Keratinocyte (primary cell): ENCODE data around the gene BBS2. TPM values are rescaled to one million over a fixed set of nuclear protein-coding genes. Genes with fewer than 3 reads are reported as not detected.

Experiments used
- DNase-seq: peaks from one replicate; pipeline ENCODE4 v3.0.0-alpha.2; 2011; ENCODE audit warnings: low read depth, missing footprints, low spot score
- FAIRE-seq: peaks from 2 replicates; lab custom pipeline; 2011; peaks lifted over from hg19 to GRCh38; lab: Jason Lieb, UNC
- H2AFZ ChIP-seq: 2 replicates; pipeline ENCODE4 v1.6.0; 2012; ENCODE audit warnings: low read length, control low read depth, inconsistent platforms; ENCODE audit not compliant: control insufficient read depth
- H3K27ac ChIP-seq: 2 replicates; pipeline ENCODE4 v1.5.1; 2011; ENCODE audit warnings: low read length; ENCODE audit not compliant: control insufficient read depth, insufficient read depth
- H3K27me3 ChIP-seq: 3 replicates; pipeline ENCODE4 v1.6.0; 2011; ENCODE audit warnings: low read length; ENCODE audit not compliant: control insufficient read depth, insufficient read depth; ENCODE audit errors: extremely low read depth
- H3K36me3 ChIP-seq, 2 experiments: 2 replicates in 1 of 2; 3 replicates in 1 of 2; pipeline ENCODE4 v1.5.1; 2011; ENCODE audit warnings: low read length in 2 of 2, mild to moderate bottlenecking in 1 of 2; ENCODE audit not compliant: control insufficient read depth in 2 of 2, insufficient read depth in 2 of 2; ENCODE audit errors: extremely low read depth in 1 of 2
- H3K4me1 ChIP-seq: 3 replicates; pipeline ENCODE4 v1.5.1; 2011; ENCODE audit warnings: low read length; ENCODE audit not compliant: control insufficient read depth, insufficient read depth; ENCODE audit errors: extremely low read depth
- H3K4me2 ChIP-seq: 3 replicates; pipeline ENCODE4 v1.6.0; 2011; ENCODE audit warnings: low read depth, low read length; ENCODE audit not compliant: control insufficient read depth, insufficient read depth; ENCODE audit errors: extremely low read depth
- H3K4me3 ChIP-seq, 3 experiments: fragments of 200-600 bp in 1 of 3; sonication (generic) in 1 of 3; 2 replicates in 2 of 3; 3 replicates in 1 of 3; pipeline ENCODE4 v1.5.1; 2011 to 2016; ENCODE audit warnings: low read length in 3 of 3, mild to moderate bottlenecking in 3 of 3, control low read depth in 2 of 3, inconsistent platforms in 1 of 3, low read depth in 1 of 3, mixed read lengths in 1 of 3, mixed run types in 1 of 3, moderate library complexity in 1 of 3; ENCODE audit not compliant: control insufficient read depth in 2 of 3, insufficient read depth in 2 of 3; ENCODE audit errors: extremely low read depth in 1 of 3
- H3K79me2 ChIP-seq: 2 replicates; pipeline ENCODE4 v1.6.0; 2012; ENCODE audit warnings: low read length; ENCODE audit not compliant: control insufficient read depth, insufficient read depth
- H3K9ac ChIP-seq: 3 replicates; pipeline ENCODE4 v1.6.0; 2011; ENCODE audit warnings: low read length; ENCODE audit not compliant: control insufficient read depth, insufficient read depth; ENCODE audit errors: extremely low read depth
- H3K9me1 ChIP-seq: 3 replicates; pipeline ENCODE4 v1.6.0; 2011; ENCODE audit warnings: low read length; ENCODE audit not compliant: control insufficient read depth, insufficient read depth; ENCODE audit errors: extremely low read depth
- H3K9me3 ChIP-seq: 2 replicates; pipeline ENCODE4 v1.5.1; 2012; ENCODE audit warnings: low read depth, low read length; ENCODE audit not compliant: control insufficient read depth
- H4K20me1 ChIP-seq: 3 replicates; pipeline ENCODE4 v1.6.0; 2011; ENCODE audit warnings: low read length; ENCODE audit not compliant: control insufficient read depth, insufficient read depth; ENCODE audit errors: extremely low read depth
- CTCF ChIP-seq, 3 experiments: IDR thresholded peaks in 1 of 3; conservative IDR thresholded peaks in 1 of 3; optimal IDR thresholded peaks in 1 of 3; 2 replicates in 2 of 3; 3 replicates in 1 of 3; pipeline versions ENCODE3 to v1.5.1; 2011; ENCODE audit warnings: low read length in 3 of 3, mild to moderate bottlenecking in 3 of 3, moderate library complexity in 2 of 3, control low read depth in 1 of 3, inconsistent platforms in 1 of 3; ENCODE audit not compliant: insufficient read depth in 2 of 3; ENCODE audit errors: extremely low read depth in 1 of 3
- EZH2 ChIP-seq: IDR thresholded peaks from one replicate; pipeline ENCODE4 v1.6.1; 2012; ENCODE audit warnings: inconsistent platforms, mild to moderate bottlenecking, low read length, moderate library complexity
- dilution Hi-C: fragments of 300-500 bp; cut with MboI; formaldehyde crosslinking; loops from one replicate; pipeline ENCODE4 v1.7.0; 2020; ENCODE audit warnings: low sequenced_read_pairs; ENCODE audit not compliant: extremely low pct_ligation_motif_present
- polyA plus RNA-seq, 5 experiments: library from polyadenylated mRNA; depleted of rRNA in 3 of 5; stranded (reverse) in 3 of 5; stranded (forward) in 1 of 5; unstranded in 1 of 5; fragments of >200 nt; gene quantifications; 1 replicate in 1 of 5; 2 replicates in 3 of 5; 3 replicates in 1 of 5; pipeline versions ENCODE4 v1.2.1 to v1.2.3, GENCODE V29; 2011 to 2012; ENCODE audit warnings: missing spikeins in 2 of 5, low read depth in 1 of 5, low replicate concordance in 1 of 5

BBS2 gene
- polyA plus RNA-seq, 1 donor (not counting 4 experiments of a cell fraction or from before 2014, with no cell fraction given): 76.1 TPM

- dilution Hi-C loops: no loop called here
- Histone ChIP-seq H3K4me2 (no peak overlapping the region), H3K9me1 (no peaks in the 10 kb centered on the region), H3K79me2 (no peaks in the 10 kb centered on the region), H3K9ac (no peak overlapping the region), H3K9me3 (no peaks in the 10 kb centered on the region), H3K4me1 (no peaks in the 10 kb centered on the region), H4K20me1 (no peaks in the 10 kb centered on the region), H3K27ac (no peak overlapping the region), H3K36me3 (no peaks in the 10 kb centered on the region), H3K27me3 (no peaks in the 10 kb centered on the region), H2AFZ (no peak overlapping the region), H3K4me3 (no peak overlapping the region)
- no peak for FAIRE-seq
- no peak for DNase-seq
- TF ChIP-seq EZH2 (no peak), CTCF (optimal IDR thresholded peaks at IDR 0.05 in 1 of 3, IDR thresholded peaks at IDR 0.05 in 1 of 3, conservative IDR thresholded peaks at IDR 0.05 in 1 of 3; ENCODE audit: extremely low read depth in 1 of 3, insufficient read depth in 2 of 3, low read length in 3 of 3) (no peak)
These were observed 18.5 kb upstream of the BBS2 start for GRCh38 chr16:56538331-56538730.

GRCh38 chr16:56534847-56535383 is 15.1 kb upstream of the BBS2 start:
- TF ChIP-seq CTCF (optimal IDR thresholded peaks at IDR 0.05 in 1 of 3, IDR thresholded peaks at IDR 0.05 in 1 of 3, conservative IDR thresholded peaks at IDR 0.05 in 1 of 3; ENCODE audit: extremely low read depth in 1 of 3, insufficient read depth in 2 of 3, low read length in 3 of 3): peak in 1 of 3 experiments; percentile 39
- no peak for TF ChIP-seq EZH2
- FAIRE-seq: no peak
- dilution Hi-C loops: no loop called here

More at GRCh38 chr16:56534847-56535383, 15.1 kb upstream of the BBS2 start:
- Histone ChIP-seq H3K9me1 (no peaks in the 10 kb centered on the region), H3K27me3 (no peaks in the 10 kb centered on the region), H3K36me3 (no peaks in the 10 kb centered on the region), H4K20me1 (no peaks in the 10 kb centered on the region), H2AFZ (no peak overlapping the region), H3K9me3 (no peaks in the 10 kb centered on the region), H3K4me3 (no peak overlapping the region), H3K4me1 (peaks cover 19% of the 10 kb centered on the region), H3K79me2 (no peaks in the 10 kb centered on the region), H3K4me2 (no peak overlapping the region), H3K9ac (no peak overlapping the region), H3K27ac (no peak overlapping the region)
- DNase-seq: no peak
